GM12864 (cell line): Measurements from ENCODE around the gene ARHGEF4.
"Not testable (repeated sequence)": the region's sequence is repeated elsewhere in the genome, so short reads cannot be mapped to it uniquely, and the experiment has no call there.

Experiments
- DNase-seq: peaks from one replicate; pipeline ENCODE4 v3.0.0-alpha.2; 2011; ENCODE audit warnings: low read depth
- H3K4me3 ChIP-seq: 2 replicates; pipeline ENCODE4 v1.5.1; 2011; ENCODE audit warnings: mild to moderate bottlenecking, low read depth, low read length, control low read depth
- TF ChIP-seq, protein P1 (sequence below): IDR thresholded peaks from 2 replicates; pipeline ENCODE4 v1.5.1; 2011; ENCODE audit warnings: low read depth, mild to moderate bottlenecking, moderate library complexity, low read length, control low read depth, inconsistent platforms; ENCODE audit errors: missing control alignments

Gene ARHGEF4

DNA sequence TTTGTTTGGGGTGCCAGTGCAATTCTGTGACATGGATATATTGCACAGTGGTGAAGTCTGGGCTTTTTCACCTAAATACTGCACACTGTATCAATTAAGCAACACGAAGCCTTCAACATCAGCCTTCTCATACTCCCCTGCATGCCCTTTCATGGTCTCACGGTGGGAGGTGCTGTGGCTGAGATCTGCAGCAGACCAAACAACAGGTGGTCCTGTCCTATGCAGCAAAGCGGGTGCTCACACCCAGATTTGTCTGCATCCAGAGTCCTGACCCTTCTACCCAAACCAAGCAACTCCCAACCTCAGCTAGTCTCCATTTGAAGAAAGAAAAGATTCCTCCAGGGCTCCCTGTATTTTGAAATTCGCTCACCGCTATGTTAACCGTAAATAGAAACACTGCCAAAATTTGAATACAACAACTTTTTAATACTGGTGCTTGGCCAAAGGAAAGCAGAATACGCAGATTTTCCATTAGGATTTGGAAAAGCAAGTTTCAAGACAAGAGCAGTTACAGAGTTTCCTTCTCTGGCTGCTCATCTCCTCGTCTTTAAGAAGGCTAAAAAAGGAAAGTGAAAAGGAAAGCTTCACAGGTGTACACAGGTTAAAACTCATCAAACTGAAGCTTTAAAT, 221.6 kb downstream of the ARHGEF4 start:
- TF ChIP-seq, protein P1, sequence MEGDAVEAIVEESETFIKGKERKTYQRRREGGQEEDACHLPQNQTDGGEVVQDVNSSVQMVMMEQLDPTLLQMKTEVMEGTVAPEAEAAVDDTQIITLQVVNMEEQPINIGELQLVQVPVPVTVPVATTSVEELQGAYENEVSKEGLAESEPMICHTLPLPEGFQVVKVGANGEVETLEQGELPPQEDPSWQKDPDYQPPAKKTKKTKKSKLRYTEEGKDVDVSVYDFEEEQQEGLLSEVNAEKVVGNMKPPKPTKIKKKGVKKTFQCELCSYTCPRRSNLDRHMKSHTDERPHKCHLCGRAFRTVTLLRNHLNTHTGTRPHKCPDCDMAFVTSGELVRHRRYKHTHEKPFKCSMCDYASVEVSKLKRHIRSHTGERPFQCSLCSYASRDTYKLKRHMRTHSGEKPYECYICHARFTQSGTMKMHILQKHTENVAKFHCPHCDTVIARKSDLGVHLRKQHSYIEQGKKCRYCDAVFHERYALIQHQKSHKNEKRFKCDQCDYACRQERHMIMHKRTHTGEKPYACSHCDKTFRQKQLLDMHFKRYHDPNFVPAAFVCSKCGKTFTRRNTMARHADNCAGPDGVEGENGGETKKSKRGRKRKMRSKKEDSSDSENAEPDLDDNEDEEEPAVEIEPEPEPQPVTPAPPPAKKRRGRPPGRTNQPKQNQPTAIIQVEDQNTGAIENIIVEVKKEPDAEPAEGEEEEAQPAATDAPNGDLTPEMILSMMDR = no peak
- DNase-seq = no peak
- H3K4me3 ChIP-seq = no peak overlapping the region

DNA sequence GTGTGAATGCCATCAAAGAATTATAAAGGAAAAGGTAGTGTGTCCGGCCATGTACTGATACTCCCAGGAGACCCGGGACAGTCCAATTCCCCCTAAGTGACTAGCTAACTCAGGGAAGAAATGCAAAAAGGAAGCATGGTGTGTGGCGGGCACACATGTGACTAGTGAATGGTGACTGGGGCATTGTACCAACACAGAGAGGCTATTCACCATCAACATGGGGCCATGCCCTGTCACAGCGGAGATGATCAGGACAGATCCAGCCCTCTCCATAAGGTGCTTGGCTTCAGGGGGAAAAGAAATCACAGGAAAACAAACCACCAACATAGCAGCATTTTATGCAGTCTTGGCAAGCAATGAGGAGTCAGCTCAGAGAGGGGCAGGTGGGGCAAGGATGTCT, 222.2 kb downstream of the ARHGEF4 start:
- TF ChIP-seq, protein P1 = no peak
- H3K4me3 ChIP-seq = no peak overlapping the region
- no peak for DNase-seq

DNA sequence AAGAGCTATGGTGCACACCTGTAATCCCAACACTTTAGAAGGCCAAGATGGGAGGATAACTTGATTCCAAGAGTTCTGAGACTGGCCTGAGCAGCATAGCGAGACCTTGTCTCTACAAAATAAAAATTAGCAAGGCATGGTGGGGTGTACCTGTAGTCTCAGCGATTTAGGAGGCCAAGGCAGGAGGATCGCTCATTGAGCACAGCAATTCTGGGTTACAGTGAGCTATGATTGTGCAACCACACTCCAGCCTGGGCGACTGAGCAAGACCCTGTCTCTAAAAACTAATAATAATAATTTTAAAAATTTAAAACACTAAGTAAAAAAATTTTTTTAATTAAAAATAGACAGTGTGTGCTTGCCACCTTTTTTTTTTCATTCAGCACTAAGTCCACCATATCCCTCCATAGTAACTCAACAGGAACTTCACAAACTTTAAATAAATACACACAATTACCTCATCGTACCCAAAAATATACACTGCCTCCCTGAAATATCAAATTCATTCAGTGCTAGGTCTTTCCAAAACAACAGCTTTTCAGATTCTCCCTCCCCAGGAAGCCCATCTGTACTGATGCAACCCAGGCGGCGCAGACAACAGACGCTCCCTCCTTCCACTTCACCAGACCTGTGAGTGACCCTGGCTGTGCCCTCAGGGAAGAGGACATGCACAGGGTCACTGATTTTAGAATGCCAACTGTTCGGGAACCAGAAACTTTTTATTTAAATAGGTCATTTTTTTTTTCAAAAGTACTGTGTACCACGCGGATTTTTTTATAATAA, 227.0 kb downstream of the ARHGEF4 start:
- DNase-seq = no peak
- TF ChIP-seq, protein P1 = no peak
- no peak overlapping the region for H3K4me3 ChIP-seq

DNA sequence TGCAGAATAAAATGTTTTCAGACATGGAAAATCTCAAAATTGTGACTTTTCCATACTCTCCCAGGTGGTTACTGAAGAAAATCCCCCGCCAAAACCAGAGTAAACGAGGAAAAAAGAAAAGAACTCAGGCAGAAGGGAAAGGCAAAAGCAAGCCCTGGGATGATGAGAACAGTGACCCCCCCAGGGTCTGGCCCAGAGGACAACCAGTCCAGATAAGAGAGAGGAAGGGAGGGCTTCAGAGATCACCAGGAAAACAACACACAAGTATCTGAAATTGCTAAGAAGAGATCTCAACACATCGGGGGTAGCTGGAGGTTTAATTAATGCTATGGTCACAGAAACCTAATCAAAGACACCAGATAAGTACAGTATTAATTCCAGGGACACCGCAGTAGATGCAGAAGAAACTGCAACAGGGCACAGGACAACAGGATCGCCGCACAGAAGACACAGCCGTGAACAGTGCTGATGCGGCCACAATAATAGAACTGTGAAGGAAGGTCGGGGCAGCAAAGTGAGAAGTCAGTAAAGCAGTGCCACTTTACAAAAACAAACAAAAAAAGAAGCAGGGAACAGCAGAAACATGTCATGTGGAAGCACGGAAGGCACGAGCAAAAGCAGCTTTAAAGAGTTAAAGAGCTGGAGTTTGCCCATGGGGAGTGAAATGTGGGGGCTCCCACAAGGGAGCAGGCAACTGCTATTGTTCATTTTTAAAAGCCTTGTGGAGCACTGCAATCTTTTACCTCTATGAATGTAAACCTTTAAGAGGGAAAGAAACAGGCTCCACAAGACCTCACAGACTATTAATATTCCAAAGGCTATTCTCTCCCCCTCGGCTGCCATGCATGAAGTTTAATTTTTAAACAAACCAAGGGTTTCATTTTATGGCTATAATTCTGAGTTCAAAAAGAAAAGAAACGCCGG, 228.1 kb downstream of the ARHGEF4 start:
- DNase-seq = no peak

DNA sequence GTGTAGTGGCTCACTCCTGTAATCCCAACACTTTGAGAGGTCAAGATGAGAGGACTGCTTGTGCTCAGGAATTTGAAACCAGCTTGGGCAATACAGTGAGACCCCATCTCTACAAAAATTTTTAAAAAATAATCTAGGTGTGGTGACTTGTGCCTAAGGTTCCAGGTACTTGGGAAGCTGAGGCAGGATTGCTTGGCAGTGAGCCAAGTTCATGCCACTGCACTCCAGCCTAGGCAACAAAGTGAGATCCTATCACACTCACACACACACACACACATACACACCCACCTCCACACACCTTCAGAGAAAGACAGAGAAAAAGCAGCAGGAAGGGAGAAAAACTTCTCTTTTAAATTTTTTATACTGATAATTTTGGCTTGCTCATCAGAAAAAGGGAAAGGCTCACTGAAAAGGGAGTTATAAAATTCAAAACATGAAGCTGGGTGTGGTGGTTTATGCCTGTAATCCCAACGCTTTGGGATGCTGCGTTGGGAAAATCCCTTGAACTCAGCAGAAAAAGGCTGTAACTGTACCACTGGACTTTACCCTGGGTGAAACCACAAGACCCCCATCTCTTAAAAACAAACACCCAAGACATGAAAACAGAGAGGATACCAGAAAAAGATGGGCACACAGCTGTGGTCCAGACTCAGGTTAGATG, 230.9 kb downstream of the ARHGEF4 start:
- H3K4me3 ChIP-seq = no peak overlapping the region
- no peak for DNase-seq
- TF ChIP-seq, protein P1 = no peak

More for the DNA sequence above, 228.1 kb downstream of the ARHGEF4 start:
- no peak overlapping the region for H3K4me3 ChIP-seq
- TF ChIP-seq, protein P1 = no peak

DNA sequence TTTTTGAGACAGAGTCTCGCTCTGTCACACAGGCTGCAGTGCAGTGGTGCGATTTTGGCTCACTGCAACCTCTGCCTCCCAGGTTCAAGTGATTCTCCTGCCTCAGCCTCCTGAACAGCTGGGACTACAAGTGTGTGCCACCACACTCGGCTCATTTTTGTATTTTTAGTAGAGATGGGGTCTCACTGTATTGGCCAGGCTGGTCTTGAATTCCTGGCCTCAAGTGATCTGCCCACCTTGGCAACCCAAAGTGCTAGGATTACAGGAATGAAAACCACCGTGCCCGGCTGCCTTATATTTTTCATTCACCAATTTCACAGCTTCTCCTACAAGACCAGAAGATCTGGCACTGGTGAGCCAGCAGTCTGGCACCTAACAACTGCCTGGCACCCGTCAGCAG, 231.5 kb downstream of the ARHGEF4 start:
- H3K4me3 ChIP-seq, DNase-seq: not testable (repeated sequence)

DNA sequence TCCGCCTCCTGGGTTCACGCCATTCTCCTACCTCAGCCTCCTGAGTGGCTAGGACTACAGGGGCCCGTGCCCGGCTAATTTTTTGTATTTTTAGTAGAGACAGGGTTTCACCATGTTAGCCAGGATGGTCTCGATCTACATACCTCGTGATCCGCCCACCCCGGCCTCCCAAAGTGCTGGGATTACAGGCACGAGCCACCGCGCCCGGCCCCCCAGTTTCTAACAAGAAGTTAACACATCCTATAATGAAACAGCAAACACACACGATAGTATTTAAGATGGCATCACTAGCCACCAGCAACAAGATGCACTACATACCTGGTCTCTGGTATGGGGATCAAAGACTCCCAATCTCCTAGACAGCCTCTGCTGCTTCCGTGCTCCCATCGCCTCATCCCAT, 238.9 kb downstream of the ARHGEF4 start:
- not testable (repeated sequence) for DNase-seq, H3K4me3 ChIP-seq
